Measurements from ENCODE around the gene HNRNPD.
"Not testable (repeated sequence)": the region's sequence is repeated elsewhere in the genome, so short reads cannot be mapped to it uniquely, and the experiment has no call there.

The HNRNPD gene

DNA sequence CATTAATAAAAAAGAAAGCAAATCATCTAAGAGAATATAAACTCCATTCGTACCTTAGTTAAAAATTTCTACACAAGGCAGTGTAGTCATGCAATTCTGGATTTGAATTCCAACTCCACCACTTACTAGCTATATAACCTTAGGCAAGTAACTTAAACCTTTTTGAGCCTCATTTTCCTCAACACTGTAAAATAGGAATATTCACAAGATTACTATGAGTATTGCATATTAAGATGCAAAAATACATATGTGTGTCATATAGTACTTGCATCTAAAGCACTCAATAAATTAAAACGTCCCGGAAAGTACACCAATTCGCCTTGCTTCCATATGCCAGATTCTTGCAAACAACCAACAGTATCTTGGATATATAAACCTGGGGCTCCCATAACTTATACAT lies 42.0 kb downstream of the HNRNPD start:
- Mint-ChIP-seq H3K9me3 (peaks cover 16% of the 10 kb centered on the region), H3K4me1 (no peaks in the 10 kb centered on the region), H3K4me3 (no peak overlapping the region), H3K36me3 (ENCODE audit: low read depth) (peaks cover 4% of the 10 kb centered on the region), H3K27me3 (ENCODE audit: low read depth) (no peaks in the 10 kb centered on the region), H3K27ac (no peak overlapping the region)
- TF ChIP-seq, protein P1, sequence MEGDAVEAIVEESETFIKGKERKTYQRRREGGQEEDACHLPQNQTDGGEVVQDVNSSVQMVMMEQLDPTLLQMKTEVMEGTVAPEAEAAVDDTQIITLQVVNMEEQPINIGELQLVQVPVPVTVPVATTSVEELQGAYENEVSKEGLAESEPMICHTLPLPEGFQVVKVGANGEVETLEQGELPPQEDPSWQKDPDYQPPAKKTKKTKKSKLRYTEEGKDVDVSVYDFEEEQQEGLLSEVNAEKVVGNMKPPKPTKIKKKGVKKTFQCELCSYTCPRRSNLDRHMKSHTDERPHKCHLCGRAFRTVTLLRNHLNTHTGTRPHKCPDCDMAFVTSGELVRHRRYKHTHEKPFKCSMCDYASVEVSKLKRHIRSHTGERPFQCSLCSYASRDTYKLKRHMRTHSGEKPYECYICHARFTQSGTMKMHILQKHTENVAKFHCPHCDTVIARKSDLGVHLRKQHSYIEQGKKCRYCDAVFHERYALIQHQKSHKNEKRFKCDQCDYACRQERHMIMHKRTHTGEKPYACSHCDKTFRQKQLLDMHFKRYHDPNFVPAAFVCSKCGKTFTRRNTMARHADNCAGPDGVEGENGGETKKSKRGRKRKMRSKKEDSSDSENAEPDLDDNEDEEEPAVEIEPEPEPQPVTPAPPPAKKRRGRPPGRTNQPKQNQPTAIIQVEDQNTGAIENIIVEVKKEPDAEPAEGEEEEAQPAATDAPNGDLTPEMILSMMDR (IDR thresholded peaks at IDR 0.05; ENCODE audit: unreplicated experiment in 3 of 3) = no peak

DNA sequence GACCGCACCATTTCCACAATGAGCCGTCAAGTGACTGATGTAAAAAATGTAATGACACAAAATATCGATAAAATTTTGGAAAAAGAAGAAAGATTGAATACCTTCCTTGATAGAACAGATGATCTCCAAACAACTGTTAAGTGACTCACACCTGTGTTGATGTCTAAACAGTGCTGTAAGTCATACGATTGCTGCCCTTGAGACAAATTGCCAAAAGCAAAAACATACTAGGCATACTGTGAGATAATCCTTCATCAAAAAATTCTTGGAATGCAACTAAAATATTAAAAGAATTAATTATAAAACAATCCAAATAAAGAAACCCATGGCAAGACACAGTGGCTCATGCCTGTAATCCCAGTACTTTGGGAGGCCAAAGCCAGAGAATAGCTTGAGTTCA lies 53.4 kb downstream of the HNRNPD start:
- no peaks in the 10 kb centered on the region for H3K36me3 Mint-ChIP-seq (ENCODE audit: low read depth)
- H3K27ac Mint-ChIP-seq = no peak overlapping the region
- peaks cover 3% of the 10 kb centered on the region for H3K27me3 Mint-ChIP-seq (ENCODE audit: low read depth)

DNA sequence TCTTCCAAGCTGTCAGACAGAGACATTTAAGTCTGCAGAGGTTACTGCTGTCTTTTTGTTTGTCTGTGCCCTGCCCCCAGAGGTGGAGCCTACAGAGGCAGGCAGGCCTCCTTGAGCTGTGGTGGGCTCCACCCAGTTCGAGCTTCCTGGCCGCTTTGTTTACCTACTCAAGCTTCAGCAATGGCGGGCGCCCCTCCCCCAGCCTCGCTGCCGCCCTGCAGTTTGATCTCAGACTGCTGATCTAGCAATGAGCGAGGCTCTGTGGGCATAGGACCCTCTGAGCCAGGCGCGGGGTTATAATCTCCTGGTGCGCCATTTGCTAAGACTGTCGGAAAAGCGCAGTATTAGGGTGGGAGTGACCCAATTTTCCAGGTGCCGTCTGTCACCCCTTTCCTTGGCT lies 70.7 kb downstream of the HNRNPD start:
- H3K27me3 Mint-ChIP-seq (ENCODE audit: low read depth); H3K27ac Mint-ChIP-seq; H3K4me3 Mint-ChIP-seq; H3K4me1 Mint-ChIP-seq; H3K36me3 Mint-ChIP-seq (ENCODE audit: low read depth): not testable (repeated sequence)
- H3K9me3 Mint-ChIP-seq = peaks cover 12% of the 10 kb centered on the region

More for the DNA sequence above, 53.4 kb downstream of the HNRNPD start:
- Mint-ChIP-seq H3K9me3 (peaks cover 13% of the 10 kb centered on the region), H3K4me1 (no peaks in the 10 kb centered on the region), H3K4me3 (no peak overlapping the region)
- TF ChIP-seq, protein P1 (IDR thresholded peaks at IDR 0.05; ENCODE audit: unreplicated experiment in 3 of 3) = no peak
